Measurements from ENCODE around the gene R3HDM2.

The R3HDM2 gene

DNA sequence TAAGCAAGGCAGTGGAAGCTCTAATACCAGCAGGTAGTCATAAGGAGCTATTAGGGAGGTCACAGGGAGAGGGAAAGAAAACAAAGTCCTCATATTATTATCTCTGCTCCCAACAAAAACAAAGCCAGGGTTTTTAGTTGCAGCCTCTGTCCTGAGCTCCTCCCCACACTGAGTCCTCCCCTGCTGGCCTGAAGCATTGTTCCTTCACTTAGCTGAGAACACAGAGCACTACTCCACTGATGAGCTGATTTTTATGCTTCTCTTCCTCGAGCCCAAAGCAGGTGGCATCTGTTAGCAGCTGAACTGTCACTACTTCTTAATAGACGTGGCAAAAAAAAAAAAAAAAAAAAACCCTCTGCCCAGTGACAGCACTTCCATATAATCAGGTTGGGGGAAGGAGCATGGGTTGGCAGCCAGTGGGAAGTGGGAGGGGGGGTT, 169.4 kb downstream of the R3HDM2 start:
- DNase-seq, result no peak

DNA sequence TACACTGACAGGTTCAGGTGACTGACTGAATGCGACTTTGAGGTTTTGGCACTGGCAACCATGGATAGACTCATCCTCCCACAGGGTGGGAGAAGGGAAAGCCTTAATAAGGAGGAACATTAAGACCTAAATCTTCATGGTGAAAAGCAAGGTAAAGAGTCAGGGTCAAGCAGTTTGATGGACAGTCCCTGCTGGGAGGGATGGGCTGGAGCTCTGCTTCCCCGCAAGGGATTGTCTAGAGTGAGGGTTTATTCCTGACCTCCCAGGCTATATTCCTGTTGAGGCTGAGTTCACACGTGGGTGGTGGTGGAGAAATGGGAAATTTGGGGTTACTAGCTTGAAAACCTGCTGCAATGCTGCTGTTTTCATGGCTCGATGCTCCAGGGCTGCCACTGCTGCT, 170.5 kb downstream of the R3HDM2 start:
- no peak for DNase-seq

DNA sequence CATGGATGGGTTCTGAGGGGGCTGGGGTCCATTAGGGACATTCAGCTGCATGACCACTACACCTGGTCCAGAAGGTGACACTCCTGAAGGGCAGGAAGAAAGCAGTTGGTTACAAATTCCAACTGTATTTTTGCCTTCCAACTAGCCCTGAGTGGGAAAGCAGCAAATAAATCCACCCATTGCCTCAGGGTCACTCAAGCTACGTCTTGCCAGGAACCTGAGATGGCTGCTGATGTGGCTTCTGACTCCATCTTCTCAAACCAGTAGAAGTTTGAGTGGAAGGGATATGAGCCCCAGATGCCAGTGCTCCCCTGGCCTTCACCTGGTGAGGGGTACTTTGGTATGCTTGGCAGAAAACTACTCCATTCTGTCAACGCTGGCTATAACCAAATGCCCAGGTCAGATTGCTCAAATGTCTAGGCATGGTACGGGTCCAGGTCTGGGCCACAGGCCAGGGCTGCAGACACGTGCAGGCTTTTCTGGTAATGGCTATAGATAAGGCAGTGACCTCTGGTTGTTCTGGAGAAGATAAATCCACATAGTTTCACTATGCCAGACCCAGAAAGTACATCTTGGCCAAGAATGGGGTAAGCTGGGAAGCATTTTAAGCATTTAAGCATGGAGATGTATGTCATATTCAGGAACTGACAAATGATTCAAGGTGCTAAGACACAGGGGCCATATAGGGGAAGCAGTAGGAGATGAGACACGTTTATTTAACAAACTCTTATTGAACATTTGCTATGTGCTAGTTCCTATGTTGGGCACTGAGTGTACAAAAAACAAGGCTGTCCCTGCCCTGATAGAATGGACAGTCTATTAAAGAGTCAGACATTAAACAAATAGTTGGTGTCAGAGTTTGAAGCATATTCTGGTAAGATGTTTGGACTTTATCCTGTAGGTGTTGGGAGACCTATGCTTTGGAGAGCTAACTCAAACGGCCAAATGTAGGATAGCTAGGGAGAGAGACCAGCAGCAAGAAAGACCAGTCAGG, 171.6 kb downstream of the R3HDM2 start:
- DNase-seq, result no peak

- DNase-seq, result no peak
Observed at GRCh38 chr12:57255916-57256315, 174.9 kb downstream of the R3HDM2 start.

DNA sequence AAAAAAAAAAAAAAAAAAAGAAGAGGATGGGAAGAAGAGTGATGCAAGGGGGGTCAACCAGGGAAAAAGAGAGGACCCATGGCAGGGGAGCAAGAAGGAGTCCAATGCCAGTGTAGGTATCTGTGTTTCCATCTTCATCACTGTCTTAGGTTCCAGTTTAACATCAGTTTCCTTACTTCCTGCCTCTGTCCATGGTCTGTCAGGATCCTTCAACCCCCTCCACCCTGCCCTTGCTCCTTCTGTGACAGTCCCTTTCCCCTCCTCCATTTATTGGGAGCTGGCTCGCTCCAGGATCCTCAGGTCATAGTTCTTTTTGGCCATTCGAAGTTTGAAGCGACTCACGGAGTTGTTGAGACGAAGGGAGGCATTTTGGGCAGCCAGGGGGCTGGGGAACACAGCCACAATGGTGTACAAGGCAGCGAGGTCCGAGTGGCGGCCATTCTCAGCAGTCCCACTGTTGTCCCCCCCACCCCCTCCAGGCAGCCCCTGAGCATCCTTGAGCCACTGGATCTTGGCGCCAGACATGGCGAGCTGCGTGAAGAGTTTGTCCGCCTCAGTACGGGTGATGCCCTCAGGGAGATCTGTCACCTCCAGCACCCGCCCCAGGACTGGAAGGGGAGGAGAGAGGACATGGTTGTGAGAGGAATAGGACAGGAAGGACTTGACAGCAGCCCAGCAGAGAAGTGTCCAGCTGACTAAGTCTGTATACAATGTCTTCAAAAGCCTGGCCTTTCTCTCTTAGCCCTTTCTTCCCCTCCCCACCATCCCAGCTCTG, 176.2 kb downstream of the R3HDM2 start:
- DNase-seq, result no peak

GRCh38 chr12:57250956-57251355, 179.9 kb downstream of the R3HDM2 start, which contains the start of gene STAC3:
Gene STAC3, minus strand, starts transcription at chr12:57251187. Its CDS starts 1,551 bp downstream, at chr12:57249636.
- DNase-seq, result no peak

DNA sequence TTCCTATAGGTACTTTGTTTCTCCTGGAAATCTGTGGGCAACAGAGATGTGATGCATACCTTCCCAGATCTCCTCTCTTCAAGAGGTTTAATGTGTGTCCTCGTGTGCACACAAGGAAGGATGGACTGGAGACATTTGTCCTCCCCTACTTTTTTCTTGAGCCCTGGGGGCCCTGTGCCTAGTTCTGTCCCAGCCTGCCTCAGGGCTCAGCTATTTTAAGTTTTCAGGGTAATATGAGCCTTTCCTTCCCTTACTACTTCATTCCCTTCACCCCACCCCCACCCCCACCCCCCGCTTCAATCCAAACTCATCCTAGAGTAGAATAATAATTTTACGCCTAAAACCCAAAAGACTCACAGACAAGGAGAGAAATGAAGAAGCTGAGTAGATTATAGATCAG, 180.3 kb downstream of the R3HDM2 start:
- DNase-seq, result no peak

GRCh38 chr12:57248934-57249742, 181.7 kb downstream of the R3HDM2 start:
- DNase-seq, result no peak

- no peak for DNase-seq
Observed at GRCh38 chr12:57247041-57247440, 183.8 kb downstream of the R3HDM2 start.

DNA sequence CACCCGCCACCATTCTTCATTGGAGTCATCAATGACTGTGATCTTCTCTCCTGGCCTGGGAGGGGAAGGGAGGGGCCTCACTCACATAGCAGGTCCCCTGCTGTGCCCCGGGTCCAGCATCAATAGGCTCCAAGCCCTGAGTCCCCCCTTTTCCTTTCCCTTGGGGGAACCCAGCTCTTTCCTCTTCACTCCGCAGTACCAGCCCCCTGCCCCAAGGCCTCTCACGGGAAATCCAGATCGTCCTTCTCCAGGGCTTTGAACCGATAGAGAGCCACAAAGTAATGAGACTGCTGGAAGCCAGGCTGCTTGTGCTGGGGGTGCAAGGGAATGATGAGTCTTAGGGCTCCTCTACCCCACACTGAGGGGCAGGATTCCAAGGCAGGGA, 186.5 kb downstream of the R3HDM2 start:
- no peak for DNase-seq

- DNase-seq, result peak; percentile 84
Observed at GRCh38 chr12:57243521-57244311, 187.1 kb downstream of the R3HDM2 start.

GRCh38 chr12:57242691-57243454, 188.0 kb downstream of the R3HDM2 start:
- peak; percentile 73 for DNase-seq

DNA sequence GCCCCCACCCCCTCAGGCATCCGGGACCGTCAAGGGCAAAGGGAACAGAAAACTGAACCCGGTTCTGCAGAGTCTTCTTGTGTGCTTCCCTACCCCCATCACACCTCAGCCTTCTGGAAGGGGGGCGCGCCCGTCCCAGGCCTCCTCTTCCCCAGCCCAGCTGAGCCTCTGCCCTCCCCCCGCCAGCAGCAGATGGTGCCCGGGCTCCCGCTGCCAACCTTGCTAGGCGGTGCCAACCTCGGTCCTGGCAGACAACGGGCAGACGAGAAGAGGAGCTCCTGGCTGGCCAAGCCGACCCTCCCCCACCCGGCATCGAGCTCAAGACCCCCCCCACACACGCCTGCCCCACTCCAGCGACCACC, 188.5 kb downstream of the R3HDM2 start:
- DNase-seq, result no peak

DNA sequence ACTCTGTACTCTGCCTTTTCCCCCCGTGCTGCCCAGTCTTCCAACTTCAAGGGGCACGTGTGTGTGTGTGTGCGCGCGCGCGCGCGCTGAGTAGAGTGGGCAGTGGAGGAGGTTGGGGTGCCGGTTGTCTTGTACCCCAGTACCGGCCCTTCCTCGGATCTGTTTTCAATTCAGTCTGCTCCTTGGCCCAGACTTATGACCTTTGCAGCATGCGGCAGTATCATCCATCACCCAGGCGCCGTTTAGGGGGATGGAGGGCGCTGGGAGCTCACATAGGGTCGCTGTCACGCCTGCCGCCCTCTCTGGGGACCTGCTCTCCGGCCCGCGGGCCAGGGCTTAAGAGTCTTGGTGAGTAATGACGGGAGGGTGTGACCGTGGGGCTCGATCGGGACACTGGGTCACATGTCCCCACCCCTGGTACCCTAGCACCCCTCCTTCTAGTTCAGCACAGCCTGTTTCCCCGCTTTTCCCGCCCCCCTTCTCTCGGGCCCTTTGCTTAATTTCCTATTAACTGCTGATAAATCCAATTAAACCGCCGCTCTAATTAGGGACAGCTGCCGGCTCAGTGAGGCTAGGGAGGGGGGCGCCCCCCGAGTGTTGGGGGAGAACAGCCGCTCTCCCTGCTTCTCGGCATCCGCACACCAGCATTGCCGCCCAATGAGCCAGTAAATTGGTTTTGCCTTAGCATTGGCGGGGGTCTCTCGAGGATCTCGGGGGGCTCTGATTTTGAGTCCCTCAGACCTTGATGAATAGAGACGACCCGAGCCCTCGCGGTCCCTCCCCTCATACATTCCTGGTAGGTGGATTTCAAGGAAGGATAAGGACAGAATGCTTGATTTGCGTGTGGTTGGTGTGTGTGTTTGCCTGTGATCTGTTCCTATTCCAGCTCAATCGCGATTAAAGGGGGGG, 189.2 kb downstream of the R3HDM2 start:
- DNase-seq, result no peak

- no peak for DNase-seq
Observed at GRCh38 chr12:57240926-57241401, 189.9 kb downstream of the R3HDM2 start.

DNA sequence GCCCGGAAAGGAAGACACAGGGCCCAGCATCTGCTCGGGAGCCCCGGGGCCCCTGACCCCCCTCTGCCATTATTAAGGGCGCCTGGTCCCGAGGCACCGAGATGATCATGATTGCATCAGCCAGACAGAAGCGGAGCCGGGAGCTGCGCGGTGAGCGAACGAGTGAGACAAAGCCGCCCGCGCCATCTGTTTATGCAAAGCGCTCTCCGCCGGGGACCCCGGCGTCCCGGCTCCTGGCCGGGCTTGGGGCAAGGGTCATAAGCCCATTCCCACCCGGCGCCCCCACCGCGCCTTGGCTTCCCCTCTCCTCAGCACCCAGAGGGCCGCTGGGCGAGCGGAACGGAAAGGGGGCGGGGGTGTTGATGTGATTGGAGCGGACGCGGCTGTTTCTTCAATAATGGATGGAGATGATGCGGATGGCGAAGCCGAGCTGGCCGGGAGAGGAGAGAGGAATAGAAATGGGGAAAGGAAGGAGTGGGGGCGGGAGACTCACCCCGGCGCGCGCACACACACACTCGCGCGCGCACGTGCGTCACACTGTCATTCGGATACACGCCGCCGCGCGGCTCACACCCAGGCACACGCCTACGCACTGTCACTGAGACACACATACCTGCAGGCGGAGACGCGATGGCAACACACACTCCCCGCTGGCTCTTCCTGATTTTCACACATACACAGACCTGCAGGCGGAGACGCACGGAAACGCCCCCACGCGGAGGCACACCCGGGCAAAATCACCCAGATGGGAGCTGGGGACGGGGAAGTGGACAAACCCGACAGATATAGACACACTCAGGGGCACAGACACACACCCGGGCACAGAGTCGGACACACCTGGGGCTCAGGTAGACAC, 190.5 kb downstream of the R3HDM2 start:
- DNase-seq, result peak; percentile 88

DNA sequence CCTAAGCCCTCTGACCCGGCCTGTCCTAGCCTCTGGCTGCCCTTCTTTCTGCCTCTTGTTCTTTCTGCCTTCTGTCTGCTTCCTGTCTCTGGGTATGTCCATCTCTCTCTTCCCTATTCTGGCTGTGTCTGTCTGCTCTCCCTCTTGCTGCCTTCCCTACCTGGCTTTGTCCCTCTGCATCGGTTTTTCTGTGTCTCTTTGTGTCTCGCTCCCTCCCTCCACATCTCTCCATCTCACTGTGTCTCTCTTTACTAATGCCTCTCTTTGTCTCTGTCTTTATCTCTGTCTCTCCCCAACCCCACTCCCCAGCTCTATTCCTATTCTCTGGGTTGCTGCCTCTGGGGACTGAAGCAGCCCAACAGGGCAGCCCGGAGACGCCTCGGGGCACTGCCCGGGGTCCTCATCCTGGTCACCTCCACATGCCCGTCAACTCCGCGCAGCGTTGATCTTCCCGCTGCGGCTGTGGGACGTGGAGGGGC, 191.2 kb downstream of the R3HDM2 start:
- DNase-seq, result no peak

DNA sequence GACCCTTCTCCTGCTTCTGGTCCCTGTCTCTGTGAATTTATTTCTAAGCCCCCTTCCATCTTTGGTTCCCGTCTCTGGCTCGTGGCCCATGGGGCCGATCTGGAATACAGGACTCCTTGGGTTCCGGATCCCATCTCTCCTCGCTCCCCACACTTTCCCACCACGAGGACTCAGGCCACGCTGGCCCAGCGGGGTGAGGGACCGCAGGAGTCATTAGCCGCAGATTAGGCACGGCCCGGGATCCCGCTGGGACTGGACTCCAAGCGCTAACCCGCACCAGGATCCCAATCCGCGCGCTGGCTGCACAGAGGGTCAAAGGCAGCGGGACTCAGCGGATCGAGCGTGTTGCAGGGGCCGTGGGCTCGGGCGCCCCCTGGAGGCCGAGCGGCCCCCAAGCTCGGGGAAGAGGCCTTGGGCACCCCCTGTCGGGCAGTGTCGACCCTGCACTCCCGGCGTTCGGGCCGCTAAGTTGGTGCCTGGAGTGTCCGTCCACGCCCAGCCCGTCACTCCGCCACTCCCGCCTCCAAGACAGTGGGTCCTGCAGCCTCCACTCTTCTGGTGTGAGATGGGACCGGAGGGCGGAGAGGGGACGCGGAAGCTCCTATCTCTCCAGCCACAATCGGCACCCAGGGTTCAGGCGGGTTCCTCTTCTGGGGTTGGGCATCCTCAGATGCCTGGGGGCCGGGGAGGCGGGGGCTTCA, 191.8 kb downstream of the R3HDM2 start:
- DNase-seq, result peak; percentile 93
